HUES64 (cell line): ENCODE results near the gene CDC25B.
A peak's percentile ranks its signal among the peaks of the same experiment; 100 is the strongest.
"Not testable (repeated sequence)": the region's sequence is repeated elsewhere in the genome, so short reads cannot be mapped to it uniquely, and the experiment has no call there.

ENCODE experiments used
- H3K27ac ChIP-seq: 2 replicates; pipeline ENCODE4 v1.7.0; 2013; ENCODE audit warnings: low read depth, low read length, inconsistent platforms
- H3K27me3 ChIP-seq: 2 replicates; pipeline ENCODE4 v1.6.1; 2013; ENCODE audit warnings: mild to moderate bottlenecking, low read length; ENCODE audit not compliant: insufficient read depth
- H3K36me3 ChIP-seq: 2 replicates; pipeline ENCODE4 v1.6.1; 2013; ENCODE audit warnings: mild to moderate bottlenecking, low read length; ENCODE audit not compliant: insufficient read depth
- H3K4me1 ChIP-seq: 2 replicates; pipeline ENCODE4 v1.6.1; 2013; ENCODE audit warnings: mild to moderate bottlenecking, low read length, moderate library complexity; ENCODE audit not compliant: insufficient read depth
- H3K4me3 ChIP-seq: 2 replicates; pipeline ENCODE4 v1.5.1; 2013; ENCODE audit warnings: mild to moderate bottlenecking, low read length, moderate library complexity
- H3K9ac ChIP-seq: 2 replicates; pipeline ENCODE4 v1.6.1; 2013; ENCODE audit warnings: mild to moderate bottlenecking, low read depth, low read length
- H3K9me3 ChIP-seq: 2 replicates; pipeline ENCODE4 v1.6.1; 2013; ENCODE audit warnings: low read depth, low read length; ENCODE audit not compliant: insufficient read depth
- WGBS: fragments of 150-250, 120-280 bp; methylation state at CpG from one replicate; pipeline ENCODE4 v1.1.7; 2013; ENCODE audit warnings: missing lambda C conversion rate; 5-methylcytosine and 5-hydroxymethylcytosine counted together

Gene CDC25B

GRCh38 chr20:3786126-3786484 is 10.0 kb upstream of the CDC25B start:
- H3K4me3 ChIP-seq: peak overlapping the region; percentile 88
- 3% methylated on average over 35 of the region's 35 CpGs for WGBS
- H3K27me3 ChIP-seq: peaks cover 17% of the 10 kb centered on the region
- H3K27ac ChIP-seq: no peak overlapping the region
- H3K9me3 ChIP-seq: no peaks in the 10 kb centered on the region
- H3K4me1 ChIP-seq: 0 out of 2 replicates have a peak, but pooled peaks cover 5% of the 10 kb centered on the region
- H3K9ac ChIP-seq: peak overlapping the region; percentile 86
- H3K36me3 ChIP-seq: peaks cover 7% of the 10 kb centered on the region; the same call in 1 of the 2 replicates

GRCh38 chr20:3786665-3787323 is 9.3 kb upstream of the CDC25B start, which contains the start of gene CENPB:
CENPB (minus strand) TSS chr20:3786740; CDS start chr20:3786483, 257 bp downstream.
- Histone ChIP-seq H3K9ac (peak within 1 kb of the TSS; percentile 86), H3K4me1 (0 out of 2 replicates have a peak, but pooled peaks cover 5% of the 10 kb centered on the region), H3K27me3 (peaks cover 17% of the 10 kb centered on the region), H3K36me3 (peaks cover 7% of the 10 kb centered on the region; the same call in 1 of the 2 replicates), H3K4me3 (peak within 1 kb of the TSS; percentile 88), H3K27ac (no peak within 1 kb of the TSS), H3K9me3 (no peaks in the 10 kb centered on the region)
- 3% methylated on average over 66 of the region's 70 CpGs for whole genome bisulfite sequencing

- H3K9me3 ChIP-seq: no peaks in the 10 kb centered on the region
- no peak overlapping the region for H3K9ac ChIP-seq
- H3K36me3 ChIP-seq: peaks cover 7% of the 10 kb centered on the region; the same call in 1 of the 2 replicates
- peaks cover 17% of the 10 kb centered on the region for H3K27me3 ChIP-seq
- no peak overlapping the region for H3K27ac ChIP-seq
- peak overlapping the region; percentile 52 for H3K4me3 ChIP-seq
- H3K4me1 ChIP-seq: 0 out of 2 replicates have a peak, but pooled peaks cover 5% of the 10 kb centered on the region
- 88% methylated on average over 4 of the region's 5 CpGs for WGBS
Observed at GRCh38 chr20:3787324-3788014, 8.6 kb upstream of the CDC25B start.

- Histone ChIP-seq H3K4me1 (0 out of 2 replicates have a peak, but pooled peaks cover 5% of the 10 kb centered on the region), H3K36me3 (peaks cover 7% of the 10 kb centered on the region; the same call in 1 of the 2 replicates), H3K4me3 (no peak overlapping the region), H3K9ac (no peak overlapping the region), H3K27me3 (peaks cover 17% of the 10 kb centered on the region), H3K9me3 (no peaks in the 10 kb centered on the region), H3K27ac (no peak overlapping the region)
- WGBS: 70% methylated on average over 4 of the region's 4 CpGs
Observed at GRCh38 chr20:3788685-3789155, 7.4 kb upstream of the CDC25B start.

- not testable (repeated sequence) for H3K9me3 ChIP-seq, H3K4me3 ChIP-seq, H3K9ac ChIP-seq, H3K36me3 ChIP-seq, H3K4me1 ChIP-seq, H3K27ac ChIP-seq
- peaks cover 17% of the 10 kb centered on the region for H3K27me3 ChIP-seq
- WGBS: 95% methylated on average over 4 of the region's 4 CpGs
Observed at GRCh38 chr20:3789201-3789600, 6.9 kb upstream of the CDC25B start.

- H3K9me3 ChIP-seq, H3K9ac ChIP-seq, H3K27me3 ChIP-seq, H3K36me3 ChIP-seq, H3K4me3 ChIP-seq, H3K27ac ChIP-seq: not testable (repeated sequence)
- peaks cover 23% of the 10 kb centered on the region for H3K4me1 ChIP-seq
- 100% methylated on average over 1 of the region's 3 CpGs for WGBS
Observed at GRCh38 chr20:3794168-3794567, 1.9 kb upstream of the CDC25B start.

- H3K27ac ChIP-seq: no peak overlapping the region
- WGBS: 87% methylated on average over 24 of the region's 25 CpGs
- peaks cover 28% of the 10 kb centered on the region for H3K4me1 ChIP-seq
- H3K9me3 ChIP-seq: no peaks in the 10 kb centered on the region
- peak overlapping the region; percentile 75 for H3K4me3 ChIP-seq
- H3K36me3 ChIP-seq: peaks cover 3% of the 10 kb centered on the region; the same call in 1 of the 2 replicates
- no peak overlapping the region for H3K9ac ChIP-seq
- H3K27me3 ChIP-seq: peaks cover 10% of the 10 kb centered on the region; the same call in 1 of the 2 replicates
Observed at GRCh38 chr20:3794701-3795420, 1.2 kb upstream of the CDC25B start.

- no peak overlapping the region for H3K27ac ChIP-seq
- WGBS: 9% methylated on average over 33 of the region's 33 CpGs
- peaks cover 38% of the 10 kb centered on the region for H3K4me1 ChIP-seq
- H3K36me3 ChIP-seq: peaks cover 9% of the 10 kb centered on the region
- H3K9ac ChIP-seq: peak overlapping the region; percentile 69
- H3K27me3 ChIP-seq: peaks cover 10% of the 10 kb centered on the region; the same call in 1 of the 2 replicates
- H3K9me3 ChIP-seq: no peaks in the 10 kb centered on the region
- H3K4me3 ChIP-seq: peak overlapping the region; percentile 75
Observed at GRCh38 chr20:3796477-3797225, 541 bp downstream of the CDC25B start.

GRCh38 chr20:3797226-3797545 is 1.1 kb downstream of the CDC25B start:
- no peak overlapping the region for H3K27ac ChIP-seq
- H3K27me3 ChIP-seq: peaks cover 10% of the 10 kb centered on the region; the same call in 1 of the 2 replicates
- 71% methylated on average over 5 of the region's 5 CpGs for WGBS
- H3K4me3 ChIP-seq: peak overlapping the region; percentile 75
- H3K36me3 ChIP-seq: peaks cover 15% of the 10 kb centered on the region
- 0 out of 2 replicates have a peak overlapping the region, but pooled peaks have one; percentile 5 for H3K9ac ChIP-seq
- peaks cover 38% of the 10 kb centered on the region for H3K4me1 ChIP-seq
- H3K9me3 ChIP-seq: no peaks in the 10 kb centered on the region

- Histone ChIP-seq H3K27ac (no peak overlapping the region), H3K9me3 (no peaks in the 10 kb centered on the region), H3K36me3 (peaks cover 21% of the 10 kb centered on the region), H3K9ac (no peak overlapping the region), H3K4me1 (peaks cover 38% of the 10 kb centered on the region), H3K27me3 (peaks cover 10% of the 10 kb centered on the region; the same call in 1 of the 2 replicates), H3K4me3 (peak overlapping the region; percentile 75; the same call in 1 of the 2 replicates)
- WGBS: 83% methylated on average over 18 of the region's 19 CpGs
Observed at GRCh38 chr20:3797592-3798372, 1.7 kb downstream of the CDC25B start.
